Measurements from ENCODE around the gene HRAS. TPM values are rescaled to one million over a fixed set of nuclear protein-coding genes. Genes with fewer than 3 reads are reported as not detected.
"Not testable (repeated sequence)": the region's sequence is repeated elsewhere in the genome, so short reads cannot be mapped to it uniquely, and the experiment has no call there.

The HRAS gene
- total RNA-seq, 2 donors from 2014 or later, result 29.5 to 73.2 TPM

DNA sequence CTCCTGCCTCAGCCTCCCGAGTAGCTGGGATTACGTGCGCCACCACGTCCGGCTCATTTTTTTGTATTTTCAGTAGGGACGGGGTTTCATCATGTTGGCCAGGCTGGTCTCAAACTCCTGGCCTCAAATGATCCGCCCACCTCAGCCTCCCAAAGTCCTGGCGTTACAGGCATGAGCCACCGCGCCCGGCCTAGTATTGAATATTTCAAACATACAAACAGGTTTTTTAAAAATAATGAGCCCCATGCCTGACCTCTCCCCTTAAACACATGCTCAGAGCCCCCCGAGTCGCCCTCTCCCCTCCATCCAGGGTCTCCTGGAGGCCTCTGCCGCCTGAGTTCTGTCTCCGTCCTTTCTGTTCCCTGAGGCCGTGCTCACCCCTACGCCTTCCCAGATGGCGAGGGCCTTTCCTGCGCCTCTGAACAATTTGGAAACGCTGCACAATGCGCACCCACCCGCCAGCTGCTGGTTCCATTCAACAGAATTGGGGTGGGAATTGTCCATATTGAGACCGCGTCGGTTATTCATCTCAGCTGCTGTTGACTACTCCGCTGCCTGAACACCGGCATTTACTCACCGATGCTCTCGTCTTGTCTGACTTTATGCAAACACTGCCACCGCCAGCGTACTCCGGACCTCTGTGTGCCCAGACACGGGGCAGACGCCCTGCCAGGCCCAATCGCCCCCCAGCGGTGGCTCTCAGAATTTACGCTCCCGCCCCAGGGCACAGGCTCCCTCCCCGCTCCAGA is 14.8 kb downstream of the HRAS start:
- Mint-ChIP-seq H3K27me3 (no peaks in the 10 kb centered on the region), H3K9me3 (peaks cover 4% of the 10 kb centered on the region), H3K27ac (no peak overlapping the region), H3K36me3 (ENCODE audit: low read depth) (no peaks in the 10 kb centered on the region), H3K4me3 (no peak overlapping the region), H3K4me1 (peaks cover 4% of the 10 kb centered on the region)
- no peak for ATAC-seq (replicated peaks)

DNA sequence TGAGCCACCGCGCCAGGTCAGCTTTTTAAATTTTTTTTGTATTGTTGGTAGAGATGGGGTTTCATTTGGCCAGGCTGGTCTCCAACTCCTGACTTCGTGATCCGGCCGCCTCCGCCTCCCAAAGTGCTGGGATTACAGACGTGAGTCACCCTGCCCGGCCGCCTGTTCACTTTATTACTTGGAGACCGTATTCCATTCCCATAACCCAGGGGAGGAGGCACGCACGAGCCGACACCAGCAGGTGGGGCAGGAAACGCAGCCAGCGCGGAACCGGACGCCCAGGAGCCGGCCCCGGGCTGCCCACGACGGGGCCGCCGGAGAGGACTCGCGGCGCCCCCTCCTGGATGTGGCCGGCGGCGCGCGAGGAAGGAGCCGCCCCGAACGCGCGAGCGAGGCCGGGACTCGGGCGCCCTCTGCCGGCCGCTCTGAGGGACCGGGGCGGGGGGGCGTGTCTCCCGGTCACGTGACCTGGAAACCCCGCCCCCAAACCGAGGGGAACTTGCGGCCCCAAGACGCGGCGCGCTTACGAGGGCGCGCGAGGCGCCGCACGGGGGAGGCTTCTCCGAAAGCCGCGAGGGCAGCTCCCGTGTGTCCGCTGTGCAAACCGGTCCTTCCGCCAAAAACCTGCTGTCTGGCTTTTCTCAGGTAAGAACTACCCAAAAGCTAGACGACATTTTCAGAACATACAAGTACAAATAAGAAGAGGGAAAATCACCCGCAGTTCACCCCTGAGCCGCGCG is 16.7 kb downstream of the HRAS start:
- ATAC-seq (replicated peaks), result peak; percentile 97
- H3K36me3 Mint-ChIP-seq (ENCODE audit: low read depth), result peaks cover 9% of the 10 kb centered on the region
- peak overlapping the region; percentile 82 for H3K4me3 Mint-ChIP-seq
- peaks cover 4% of the 10 kb centered on the region for H3K4me1 Mint-ChIP-seq
- peaks cover 4% of the 10 kb centered on the region for H3K9me3 Mint-ChIP-seq
- H3K27me3 Mint-ChIP-seq, result no peaks in the 10 kb centered on the region
- peak overlapping the region; percentile 72 for H3K27ac Mint-ChIP-seq

- H3K36me3 Mint-ChIP-seq (ENCODE audit: low read depth), result peaks cover 19% of the 10 kb centered on the region
- not testable (repeated sequence) for H3K4me3 Mint-ChIP-seq; H3K27me3 Mint-ChIP-seq; H3K9me3 Mint-ChIP-seq; H3K27ac Mint-ChIP-seq; ATAC-seq (replicated peaks); H3K4me1 Mint-ChIP-seq
Measured at GRCh38 chr11:516918-517685, 18.3 kb downstream of the HRAS start.

GRCh38 chr11:516400-516799 is 19.0 kb downstream of the HRAS start:
- no peak overlapping the region for H3K4me3 Mint-ChIP-seq
- no peaks in the 10 kb centered on the region for H3K27me3 Mint-ChIP-seq
- H3K36me3 Mint-ChIP-seq (ENCODE audit: low read depth), result peaks cover 23% of the 10 kb centered on the region
- peaks cover 4% of the 10 kb centered on the region for H3K4me1 Mint-ChIP-seq
- peaks cover 4% of the 10 kb centered on the region for H3K9me3 Mint-ChIP-seq
- H3K27ac Mint-ChIP-seq, result no peak overlapping the region
- no peak for ATAC-seq (replicated peaks)

DNA sequence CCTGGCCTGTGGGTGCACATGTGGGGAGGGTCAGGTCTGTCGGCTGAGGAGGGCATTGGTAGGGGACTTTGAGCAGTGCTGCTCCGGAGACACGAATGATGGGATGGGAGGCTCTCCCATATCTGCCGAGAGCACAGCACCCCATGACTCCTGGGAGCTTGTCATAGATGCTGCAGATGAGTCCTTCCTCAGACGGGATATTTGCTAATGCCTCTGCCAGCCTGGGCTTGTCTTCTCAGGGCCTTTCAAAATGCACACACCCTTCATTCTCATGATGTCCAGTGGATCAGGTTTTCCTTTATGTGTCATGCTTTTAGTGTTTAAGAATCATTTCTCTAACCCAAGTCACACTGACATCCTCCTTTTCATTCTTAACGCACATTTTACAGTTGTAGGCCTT is 20.2 kb downstream of the HRAS start:
- Mint-ChIP-seq H3K4me3 (no peak overlapping the region), H3K9me3 (peaks cover 4% of the 10 kb centered on the region), H3K36me3 (ENCODE audit: low read depth) (peaks cover 32% of the 10 kb centered on the region), H3K27me3 (no peaks in the 10 kb centered on the region), H3K4me1 (peaks cover 4% of the 10 kb centered on the region), H3K27ac (no peak overlapping the region)
- ATAC-seq (replicated peaks), result no peak

DNA sequence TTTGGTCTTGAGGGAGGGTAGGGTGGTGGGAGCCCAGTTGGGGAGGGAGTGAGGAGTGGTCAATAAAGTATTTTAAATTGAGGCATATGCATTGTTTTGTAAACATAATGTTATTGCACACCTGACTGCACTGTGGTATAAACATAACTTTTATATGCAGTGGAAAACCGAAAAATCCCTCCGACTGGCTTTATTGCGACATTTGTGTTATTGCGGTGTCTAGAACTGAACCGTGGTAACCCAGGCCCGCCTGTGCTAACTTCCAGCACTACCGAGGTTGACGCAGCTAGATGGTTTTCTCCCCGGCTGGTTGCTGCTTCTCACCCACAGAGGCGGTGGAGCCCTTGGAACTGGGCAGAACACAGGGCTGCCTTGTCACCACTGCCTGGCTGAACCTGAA is 20.8 kb downstream of the HRAS start:
- ATAC-seq (replicated peaks), result no peak
- H3K36me3 Mint-ChIP-seq (ENCODE audit: low read depth), result peaks cover 37% of the 10 kb centered on the region
- no peak overlapping the region for H3K27ac Mint-ChIP-seq
- H3K4me1 Mint-ChIP-seq, result peaks cover 4% of the 10 kb centered on the region
- peaks cover 4% of the 10 kb centered on the region for H3K9me3 Mint-ChIP-seq
- no peaks in the 10 kb centered on the region for H3K27me3 Mint-ChIP-seq
- no peak overlapping the region for H3K4me3 Mint-ChIP-seq

- ATAC-seq (replicated peaks), result no peak
- H3K27me3 Mint-ChIP-seq, result no peaks in the 10 kb centered on the region
- peaks cover 52% of the 10 kb centered on the region for H3K36me3 Mint-ChIP-seq (ENCODE audit: low read depth)
- H3K4me3 Mint-ChIP-seq, result no peak overlapping the region
- no peaks in the 10 kb centered on the region for H3K4me1 Mint-ChIP-seq
- peaks cover 4% of the 10 kb centered on the region for H3K9me3 Mint-ChIP-seq
- peak overlapping the region; percentile 43 for H3K27ac Mint-ChIP-seq
Measured at GRCh38 chr11:512761-513595, 22.4 kb downstream of the HRAS start.

GRCh38 chr11:508956-509355 is 26.4 kb downstream of the HRAS start:
- Mint-ChIP-seq H3K9me3 (no peaks in the 10 kb centered on the region), H3K27ac (no peak overlapping the region), H3K4me3 (no peak overlapping the region), H3K4me1 (no peaks in the 10 kb centered on the region), H3K36me3 (ENCODE audit: low read depth) (peaks cover 65% of the 10 kb centered on the region), H3K27me3 (no peaks in the 10 kb centered on the region)
- ATAC-seq (replicated peaks), result no peak

GRCh38 chr11:507727-508515 is 27.5 kb downstream of the HRAS start:
- Mint-ChIP-seq H3K4me3 (peak overlapping the region; percentile 94), H3K4me1 (no peaks in the 10 kb centered on the region), H3K27ac (peak overlapping the region; percentile 65), H3K36me3 (ENCODE audit: low read depth) (peaks cover 59% of the 10 kb centered on the region), H3K27me3 (no peaks in the 10 kb centered on the region), H3K9me3 (no peaks in the 10 kb centered on the region)
- no peak for ATAC-seq (replicated peaks)

- Mint-ChIP-seq H3K9me3 (no peaks in the 10 kb centered on the region), H3K4me1 (no peaks in the 10 kb centered on the region), H3K27me3 (no peaks in the 10 kb centered on the region), H3K4me3 (peak within 1 kb of the TSS; percentile 94), H3K27ac (peak within 1 kb of the TSS; percentile 98), H3K36me3 (ENCODE audit: low read depth) (peaks cover 52% of the 10 kb centered on the region)
- ATAC-seq (replicated peaks), result peak; percentile 80
Measured at GRCh38 chr11:506995-507726, 28.2 kb downstream of the HRAS start, which contains the start of gene RNH1. Gene RNH1 (minus strand): TSS chr11:507242. CDS start chr11:502162, 5,080 bp downstream.

DNA sequence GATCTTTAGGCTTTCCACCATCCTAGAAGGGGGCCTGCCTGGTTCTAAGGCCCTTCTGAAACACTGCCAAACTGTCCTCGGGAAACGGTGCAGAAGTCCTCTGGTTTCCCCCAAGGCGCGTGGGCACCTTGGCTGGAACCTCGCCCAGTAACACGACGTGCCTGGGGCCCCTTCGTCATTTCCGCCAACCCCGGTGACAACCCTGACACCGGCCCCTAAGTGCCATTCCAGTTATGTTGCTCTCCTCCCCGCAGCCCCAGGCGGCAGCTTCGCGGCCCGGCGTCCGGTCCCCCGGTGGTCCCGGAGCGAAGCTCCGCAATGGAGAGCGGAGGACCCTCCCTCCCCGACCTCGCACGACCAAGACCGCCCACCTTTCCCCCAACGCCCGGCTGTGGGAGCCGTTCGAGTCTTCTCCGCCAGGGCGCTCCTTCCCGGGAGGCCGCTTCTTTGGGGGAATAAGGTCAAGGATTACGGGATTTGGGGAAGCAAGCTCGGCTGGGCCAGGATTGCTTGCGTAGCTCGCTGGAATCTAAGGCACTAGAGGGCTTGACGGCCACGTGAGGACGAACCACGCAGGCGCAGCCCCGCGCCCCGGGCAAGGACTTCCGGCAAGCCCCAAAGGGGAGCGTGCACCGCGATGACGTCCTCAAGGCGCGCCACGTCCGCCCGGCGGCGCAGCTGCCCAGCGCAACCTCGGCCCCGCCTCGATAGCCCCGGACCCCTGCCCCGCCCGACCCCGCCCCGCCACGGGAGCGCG is 29.0 kb downstream of the HRAS start:
- peak; percentile 83 for ATAC-seq (replicated peaks)
- Mint-ChIP-seq H3K4me1 (no peaks in the 10 kb centered on the region), H3K27ac (peak overlapping the region; percentile 98), H3K27me3 (no peaks in the 10 kb centered on the region), H3K9me3 (no peaks in the 10 kb centered on the region), H3K4me3 (peak overlapping the region; percentile 94), H3K36me3 (ENCODE audit: low read depth) (peaks cover 55% of the 10 kb centered on the region)

DNA sequence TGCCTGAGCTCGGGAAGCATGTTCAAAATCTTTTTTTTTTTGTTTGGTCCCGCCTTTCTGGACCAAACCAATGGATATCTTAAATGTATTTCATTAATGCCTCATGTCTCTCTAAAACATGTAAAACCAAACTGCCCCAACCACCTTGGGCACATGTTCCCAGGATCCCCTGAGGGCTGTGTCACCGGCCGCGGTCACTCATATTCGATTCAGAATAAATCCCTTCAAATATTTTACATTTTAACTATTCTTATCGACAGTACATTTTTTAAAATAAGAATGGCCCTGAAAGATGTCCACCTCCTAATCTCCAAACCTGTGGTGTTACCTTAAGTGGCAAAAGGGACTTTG is 30.4 kb downstream of the HRAS start:
- Mint-ChIP-seq H3K27ac (no peak overlapping the region), H3K9me3 (no peaks in the 10 kb centered on the region), H3K4me1 (no peaks in the 10 kb centered on the region), H3K27me3 (no peaks in the 10 kb centered on the region), H3K36me3 (ENCODE audit: low read depth) (peaks cover 57% of the 10 kb centered on the region), H3K4me3 (peak overlapping the region; percentile 94)
- no peak for ATAC-seq (replicated peaks)
